Fibroblast of skin of right quadriceps (primary cell): ENCODE results near the gene U2AF2.
A peak's percentile ranks its signal among the peaks of the same experiment; 100 is the strongest.

Experiments
- DNase-seq: peaks from one replicate; pipeline ENCODE4 v3.0.0-alpha.2; 2013

Gene U2AF2

DNA sequence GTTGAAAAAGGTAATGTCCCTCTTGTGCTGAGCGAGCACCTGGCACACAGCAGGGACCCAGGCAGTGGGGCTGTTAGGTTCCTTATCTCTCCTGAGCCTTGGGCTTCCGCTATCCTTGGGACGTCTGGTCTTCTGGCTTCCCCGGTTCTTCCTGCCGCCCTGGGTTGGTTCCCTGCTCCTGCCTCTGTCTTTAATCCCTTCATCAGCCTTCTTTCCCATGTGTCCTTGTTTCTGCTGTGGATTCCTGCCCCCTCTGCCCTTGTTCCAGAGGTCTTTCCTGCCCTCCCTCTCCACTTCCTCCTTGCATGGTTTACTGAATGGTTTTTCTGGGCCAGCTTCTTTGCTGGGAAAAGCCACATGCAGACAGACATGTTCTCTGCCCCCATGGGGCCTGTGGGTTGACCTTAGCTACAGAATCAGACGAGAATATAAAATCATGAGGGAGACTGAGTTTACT is 22.8 kb downstream of the U2AF2 start:
- DNase-seq, result no peak

DNA sequence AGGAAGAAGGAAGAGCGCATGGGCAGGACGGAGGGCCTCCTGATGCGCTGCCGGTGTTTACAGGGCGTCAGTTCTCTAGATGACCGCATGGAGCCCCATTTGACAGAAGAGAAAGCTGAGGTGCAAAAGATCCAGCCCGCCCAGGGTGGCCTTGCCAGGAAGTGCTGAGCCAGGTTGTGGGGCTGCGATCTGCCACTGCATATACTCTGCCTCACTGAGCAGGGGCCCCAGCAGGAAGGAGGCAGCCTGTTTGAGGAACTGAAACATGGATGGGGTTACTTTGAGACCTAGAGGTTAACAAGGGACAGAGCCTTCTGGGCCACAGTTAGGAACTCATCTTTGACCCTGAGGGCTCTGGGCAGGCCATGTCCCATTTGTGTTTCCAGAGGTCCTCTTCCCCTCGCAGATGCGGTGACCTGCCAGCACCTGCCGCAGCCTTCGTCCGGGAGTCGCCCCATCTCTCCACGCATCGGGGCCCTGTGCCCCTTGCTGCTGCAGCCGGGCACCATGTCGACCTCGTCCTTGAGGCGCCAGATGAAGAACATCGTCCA is 23.4 kb downstream of the U2AF2 start:
- no peak for DNase-seq

DNA sequence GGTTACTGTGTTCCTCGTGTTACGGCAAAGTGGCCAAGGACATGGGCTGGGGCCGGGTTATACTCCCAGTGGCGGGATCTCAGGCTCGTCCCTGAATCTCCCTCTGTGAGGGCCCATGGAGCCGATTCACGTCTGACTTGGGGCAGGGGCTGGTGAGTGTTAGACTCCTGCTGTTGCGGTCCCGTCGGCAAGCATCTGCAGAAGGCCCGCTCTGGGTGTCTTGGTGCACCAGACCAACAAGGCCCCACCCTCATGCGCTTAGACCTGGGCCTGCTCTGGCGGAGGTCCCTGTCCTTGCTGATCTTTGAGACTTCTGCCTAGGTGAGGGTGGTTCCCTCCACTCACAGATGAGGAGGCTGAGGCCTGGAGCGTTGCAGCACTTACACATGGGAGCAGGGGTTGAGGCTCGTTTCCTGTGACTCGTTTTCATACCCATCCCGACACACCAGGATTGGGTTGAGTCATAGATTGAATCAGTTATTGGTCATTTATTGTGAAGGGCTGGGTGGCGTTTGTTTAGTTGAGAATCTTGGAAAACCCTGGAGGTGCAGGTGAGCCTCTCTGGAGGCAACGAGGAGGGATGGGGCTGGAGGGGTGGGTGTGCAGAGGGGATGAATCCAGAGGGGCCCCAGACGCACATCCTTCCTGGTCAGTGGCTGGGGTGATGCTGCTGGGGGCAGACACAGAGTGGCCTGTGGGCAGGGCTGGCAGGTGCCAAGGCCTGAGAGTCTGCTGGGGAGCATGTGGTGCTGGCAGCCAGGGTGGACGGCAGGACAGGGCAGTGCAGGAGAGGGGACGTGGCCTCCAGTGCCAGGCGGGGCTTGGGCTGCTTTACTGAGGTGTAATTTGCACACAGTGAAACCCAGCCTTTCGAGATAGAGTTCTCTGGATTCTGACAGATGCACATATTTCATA is 24.8 kb downstream of the U2AF2 start:
- DNase-seq, result peak; percentile 14

DNA sequence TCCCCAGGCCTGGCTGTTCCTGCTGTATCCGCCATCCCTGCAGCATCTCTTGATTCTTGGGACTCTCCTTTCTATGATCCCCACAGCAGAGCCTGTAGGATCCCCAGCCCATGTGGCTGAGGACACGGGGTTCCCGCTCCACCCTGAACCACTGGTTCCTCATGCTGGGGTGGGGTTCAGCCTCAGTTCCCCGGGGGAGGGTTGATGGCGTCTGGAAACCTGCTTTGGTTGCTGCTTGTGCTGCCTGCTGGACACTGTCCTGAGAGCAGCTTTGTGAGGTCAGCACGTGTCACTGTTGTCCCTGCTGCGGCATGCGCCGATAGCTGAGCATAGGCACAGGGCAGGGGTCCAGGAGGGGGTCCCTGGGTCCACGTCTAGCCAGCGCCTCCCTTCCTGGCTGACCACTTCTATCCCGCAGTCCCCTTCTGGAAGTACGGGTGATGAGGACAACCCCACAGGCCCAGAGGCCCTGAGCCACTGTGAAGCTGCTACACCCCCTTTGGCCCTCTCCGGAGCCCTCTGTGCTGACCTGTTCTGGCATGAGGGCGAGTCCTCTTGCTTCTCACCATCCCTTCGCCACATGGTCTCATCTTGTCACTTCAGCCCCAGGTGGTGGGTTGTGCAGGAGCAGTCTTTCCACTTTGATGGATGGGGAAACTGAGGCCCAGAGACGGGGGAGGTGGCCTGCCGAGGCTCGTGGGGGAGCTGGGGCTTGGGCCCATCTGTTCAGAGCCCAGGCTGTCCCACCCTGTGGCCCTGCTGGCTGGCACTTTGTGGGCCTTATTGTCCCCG is 25.7 kb downstream of the U2AF2 start:
- no peak for DNase-seq

DNA sequence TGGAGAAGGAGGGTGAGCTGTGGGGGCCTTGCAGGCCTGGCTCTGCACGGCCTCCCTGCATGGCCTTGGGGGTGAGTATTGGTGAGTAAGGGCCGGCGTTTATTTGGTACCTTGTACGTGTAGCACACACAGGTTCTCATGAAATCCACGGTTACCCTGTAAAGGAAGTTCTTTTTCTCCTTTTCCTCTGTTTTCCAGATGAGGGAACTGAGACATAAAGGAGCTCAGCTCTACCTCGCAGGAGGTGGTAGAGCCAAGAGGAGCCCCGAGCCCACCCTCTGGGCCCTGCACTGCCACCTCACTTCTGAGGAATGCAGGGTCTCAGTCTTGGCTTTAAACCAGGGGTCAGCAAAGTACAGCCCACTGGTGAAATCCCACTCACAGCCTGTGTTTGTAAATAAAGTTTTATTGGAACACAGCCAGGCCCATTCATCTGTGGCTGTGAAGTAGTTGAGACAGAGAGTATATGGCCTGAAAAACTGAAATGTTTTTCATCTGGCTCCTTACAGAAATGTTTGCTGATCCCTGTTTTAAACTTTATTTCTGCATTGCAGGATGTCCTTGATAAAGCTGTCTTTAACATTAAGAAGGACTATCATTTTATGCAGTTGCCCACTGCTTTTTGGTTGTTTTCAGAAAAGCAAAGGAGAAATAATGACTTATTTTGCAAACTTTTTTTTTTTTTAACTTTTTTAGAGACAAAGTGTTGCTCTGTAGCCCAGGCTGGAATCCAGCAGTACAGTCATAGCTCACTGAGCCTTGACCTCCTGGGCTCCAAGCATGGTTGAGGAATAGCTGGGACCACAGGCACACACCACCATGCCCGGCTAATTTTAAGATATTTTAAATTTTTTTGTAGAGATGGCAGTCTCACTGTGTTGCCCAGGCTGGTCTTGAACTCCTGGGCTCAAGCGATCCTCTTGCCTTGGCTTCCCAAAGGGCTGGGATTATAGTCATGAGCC is 26.6 kb downstream of the U2AF2 start:
- DNase-seq, result no peak

DNA sequence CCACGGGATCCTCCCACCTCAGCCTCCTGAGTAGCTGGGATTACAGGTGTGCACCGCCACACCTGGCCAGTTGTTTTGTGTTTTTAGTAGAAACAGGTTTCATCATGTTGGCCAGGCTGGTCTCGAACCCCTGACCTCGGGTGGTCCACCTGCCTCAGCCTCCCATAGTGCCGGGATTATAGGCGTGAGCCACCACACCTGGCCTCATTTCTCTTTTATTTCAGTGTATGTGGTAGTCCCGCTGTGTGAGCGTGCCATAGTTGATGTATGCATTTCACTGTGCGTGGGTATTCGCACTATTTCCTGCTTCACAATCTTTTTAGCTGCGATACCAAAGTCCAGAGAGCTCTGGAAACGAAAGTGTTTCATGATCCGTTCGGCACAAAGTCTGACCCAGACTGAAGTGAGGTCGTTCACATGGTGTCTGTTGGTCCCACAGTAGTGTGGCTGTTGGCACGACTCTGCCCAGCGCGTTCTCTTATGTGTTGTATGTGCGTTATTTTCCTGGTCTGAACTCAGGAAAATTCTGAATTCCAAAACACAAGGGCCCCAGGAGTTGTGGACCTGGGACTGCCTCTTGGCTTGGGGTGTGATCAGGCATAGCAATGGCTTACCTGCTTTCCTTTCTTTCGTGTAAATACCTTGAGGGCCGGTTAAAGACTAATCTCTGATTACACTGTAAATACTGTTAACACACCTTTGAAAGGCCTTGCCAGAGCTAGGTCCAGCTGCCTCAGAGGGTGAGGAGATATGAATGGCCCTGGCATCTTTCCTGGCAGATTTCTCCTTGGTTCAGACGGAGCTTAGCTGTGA is 28.8 kb downstream of the U2AF2 start:
- DNase-seq, result no peak

DNA sequence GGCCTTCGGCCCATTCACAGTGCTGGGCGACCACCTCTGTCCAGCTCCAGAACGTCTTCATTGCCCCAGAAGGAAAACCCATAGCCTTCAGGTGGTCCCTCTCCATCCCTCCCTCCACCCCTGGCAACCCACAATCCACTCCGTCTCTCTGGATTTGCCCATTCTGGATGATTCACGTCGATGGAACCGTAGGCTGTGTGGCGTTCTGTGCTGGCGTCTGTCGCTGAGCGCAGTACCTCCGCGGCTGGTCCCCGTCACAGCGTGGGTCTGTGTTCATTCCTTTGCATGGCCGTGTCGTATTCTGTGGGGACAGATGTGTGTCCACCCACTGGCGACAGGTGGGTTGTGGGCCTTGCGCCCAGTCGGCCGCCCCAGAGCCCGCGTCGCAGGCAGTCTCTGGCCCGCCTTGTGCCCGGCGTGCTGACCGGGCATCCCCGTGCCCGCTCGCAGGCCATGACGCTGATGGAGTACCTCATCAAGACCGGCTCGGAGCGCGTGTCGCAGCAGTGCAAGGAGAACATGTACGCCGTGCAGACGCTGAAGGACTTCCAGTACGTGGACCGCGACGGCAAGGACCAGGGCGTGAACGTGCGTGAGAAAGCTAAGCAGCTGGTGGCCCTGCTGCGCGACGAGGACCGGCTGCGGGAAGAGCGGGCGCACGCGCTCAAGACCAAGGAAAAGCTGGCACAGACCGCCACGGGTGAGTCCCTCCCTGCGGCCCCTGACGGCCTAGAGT is 30.3 kb downstream of the U2AF2 start:
- no peak for DNase-seq

DNA sequence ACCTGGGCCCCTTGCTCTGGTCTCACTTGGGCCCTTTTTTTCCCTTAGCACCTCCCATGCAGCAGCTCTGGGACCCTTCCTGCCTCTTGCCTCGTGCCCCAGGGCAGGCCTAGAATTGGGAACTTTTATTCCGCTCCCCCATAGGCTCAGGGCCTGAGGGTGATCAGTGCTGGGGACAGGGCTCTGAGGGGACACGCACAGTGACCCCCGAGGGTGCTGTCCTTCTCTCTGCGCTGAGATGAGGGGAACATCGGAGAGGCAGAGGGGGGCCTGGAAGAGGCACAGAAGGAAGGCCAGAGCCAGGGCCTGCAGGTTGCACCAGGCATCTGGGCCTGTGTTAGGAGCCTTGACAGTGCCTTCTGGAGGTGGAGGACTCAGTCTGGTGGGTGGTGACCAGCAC is 30.9 kb downstream of the U2AF2 start:
- DNase-seq, result no peak

DNA sequence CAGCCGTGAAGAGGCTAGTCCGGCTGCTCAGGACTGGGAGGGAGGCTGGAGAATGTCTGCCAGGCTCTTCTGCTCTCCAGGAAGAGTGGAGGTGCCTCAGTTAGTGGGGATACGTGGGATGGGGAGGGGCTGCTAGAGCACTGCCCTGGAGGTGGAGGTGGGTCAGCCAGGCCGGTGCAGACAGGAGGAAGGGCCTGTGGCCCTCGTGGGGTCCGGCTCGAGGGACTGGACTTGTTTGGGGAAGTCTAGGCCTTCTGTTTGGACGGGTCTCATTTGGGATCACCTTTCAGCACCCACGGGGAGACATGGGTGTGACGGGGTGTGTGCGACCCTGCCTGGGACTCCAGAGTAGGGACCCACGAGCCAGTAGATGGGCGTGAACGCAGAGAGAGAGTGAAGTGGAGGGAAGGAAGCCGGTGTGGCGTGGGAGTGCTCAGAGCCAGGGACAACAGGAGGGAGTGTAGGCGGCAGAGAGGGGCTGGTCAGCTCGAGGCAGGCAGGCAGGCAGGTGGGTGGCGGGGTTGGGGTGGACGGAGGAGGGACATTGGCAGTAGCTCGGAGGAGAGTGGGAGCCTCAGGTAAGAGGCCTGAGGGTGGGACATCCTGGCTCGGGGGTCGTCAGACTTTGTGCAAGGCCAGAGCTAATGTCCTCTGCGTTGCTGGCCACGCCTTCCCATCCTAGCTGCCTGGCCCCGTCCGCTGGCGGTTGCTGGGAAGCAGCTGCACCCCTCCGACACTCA is 31.6 kb downstream of the U2AF2 start:
- DNase-seq, result no peak

DNA sequence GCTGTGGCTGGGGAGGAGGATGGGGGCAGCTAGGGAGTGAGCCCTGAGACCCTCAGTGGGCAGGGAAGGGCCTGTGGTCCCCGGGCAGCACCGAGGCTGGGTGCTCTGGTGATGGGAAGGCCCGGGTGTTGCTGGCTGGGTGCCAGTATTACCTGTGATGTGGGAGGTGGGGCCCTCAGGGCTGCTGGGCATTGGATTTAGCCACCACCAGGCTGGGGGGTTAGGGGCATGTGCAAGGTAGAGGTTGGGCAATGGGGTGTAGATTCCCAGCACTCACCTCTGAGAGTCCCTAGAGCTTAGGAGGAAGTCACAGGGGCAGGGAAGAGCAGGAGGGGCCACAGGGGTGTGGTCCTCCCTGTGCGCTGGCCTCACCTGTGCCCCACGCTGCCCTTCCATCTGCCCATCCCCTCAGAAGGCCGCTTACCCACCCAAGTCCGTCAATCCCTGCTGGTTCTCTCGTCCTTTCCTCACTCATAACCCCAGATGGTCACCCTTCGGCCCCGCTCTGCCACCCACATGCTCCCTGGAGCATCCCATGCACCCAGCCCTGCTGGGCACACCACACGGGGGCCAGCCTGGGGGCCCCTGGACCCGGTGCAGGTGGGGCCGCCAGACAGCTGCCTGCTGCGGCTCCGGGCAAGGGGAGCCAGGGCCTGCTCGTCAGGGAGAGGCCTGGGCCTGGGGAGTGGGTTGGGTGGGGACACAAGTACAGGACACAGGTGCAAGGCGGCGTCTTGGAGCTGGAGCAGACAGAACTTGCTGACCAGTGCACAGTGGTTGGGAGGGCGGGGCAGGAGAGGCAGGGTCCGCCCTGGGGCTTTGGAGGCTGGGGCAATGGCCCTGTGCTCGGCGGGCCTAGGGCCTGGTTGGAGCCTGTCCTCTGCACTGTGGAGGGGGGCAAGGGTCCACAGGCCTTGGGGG is 32.7 kb downstream of the U2AF2 start:
- DNase-seq, result no peak

DNA sequence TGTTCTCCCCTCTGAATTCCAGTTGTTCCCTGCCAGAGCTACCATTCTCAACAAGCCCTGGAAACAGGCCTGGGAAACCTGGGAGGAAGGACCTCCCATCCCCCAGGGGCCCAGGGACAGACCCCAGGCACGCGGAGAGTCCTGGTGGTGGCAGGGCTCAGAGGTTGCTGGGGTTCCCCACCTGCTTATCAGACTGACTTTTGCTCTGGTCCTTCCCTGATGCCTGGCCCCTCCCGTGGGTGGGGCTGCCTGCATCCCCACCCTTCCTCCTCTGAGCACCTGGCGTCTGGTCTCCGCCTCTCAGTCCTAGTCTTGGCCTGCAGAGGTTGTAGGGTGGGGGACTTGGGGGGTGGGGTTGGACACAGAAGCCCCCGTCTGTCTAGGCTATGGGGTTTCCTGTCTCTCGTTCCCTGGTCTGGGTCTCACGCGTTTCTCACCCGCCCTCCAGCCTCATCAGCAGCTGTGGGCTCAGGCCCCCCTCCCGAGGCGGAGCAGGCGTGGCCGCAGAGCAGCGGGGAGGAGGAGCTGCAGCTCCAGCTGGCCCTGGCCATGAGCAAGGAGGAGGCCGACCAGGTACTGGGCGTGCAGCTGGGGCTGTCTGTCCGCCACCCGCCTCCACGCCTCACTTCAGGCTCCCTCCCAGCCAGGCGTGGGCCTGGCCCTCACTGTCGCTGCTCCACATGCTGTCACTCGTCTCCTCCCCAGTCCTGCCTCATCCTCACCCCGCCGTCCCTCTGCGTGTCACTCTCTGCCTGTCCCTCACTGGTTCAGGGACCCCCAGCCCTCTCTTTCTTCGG is 33.8 kb downstream of the U2AF2 start:
- DNase-seq, result no peak

DNA sequence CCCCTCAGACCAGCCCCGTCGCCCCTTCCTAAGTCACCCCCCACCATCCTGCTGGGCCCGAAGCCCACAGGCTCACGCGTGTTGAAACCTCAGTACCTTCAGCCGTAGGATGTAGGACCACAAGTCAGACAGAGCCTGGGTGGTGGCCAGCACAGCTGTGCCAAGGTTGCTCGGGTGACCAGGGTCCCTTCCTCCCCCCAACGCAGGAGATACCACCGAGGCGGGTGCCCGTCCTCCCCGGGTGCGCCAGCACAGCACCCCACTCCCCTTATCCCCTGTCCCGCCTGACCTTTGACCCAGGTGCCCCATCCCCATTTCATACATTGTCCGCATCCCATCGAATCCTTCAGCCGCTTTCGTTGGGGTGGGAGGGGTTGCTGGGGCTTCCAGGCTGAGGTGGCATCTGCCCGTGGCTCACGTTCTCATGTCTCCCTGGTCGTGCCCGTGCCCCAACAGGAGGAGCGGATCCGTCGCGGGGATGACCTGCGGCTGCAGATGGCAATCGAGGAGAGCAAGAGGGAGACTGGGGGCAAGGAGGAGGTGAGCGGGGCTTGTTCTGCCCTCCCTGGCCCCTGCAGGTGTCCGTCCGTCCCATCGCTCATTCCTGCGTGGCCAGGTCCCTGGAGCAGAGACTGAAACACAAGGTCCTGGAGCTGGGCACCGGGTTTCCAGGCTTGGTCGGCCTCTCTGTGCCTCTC is 34.7 kb downstream of the U2AF2 start:
- no peak for DNase-seq

DNA sequence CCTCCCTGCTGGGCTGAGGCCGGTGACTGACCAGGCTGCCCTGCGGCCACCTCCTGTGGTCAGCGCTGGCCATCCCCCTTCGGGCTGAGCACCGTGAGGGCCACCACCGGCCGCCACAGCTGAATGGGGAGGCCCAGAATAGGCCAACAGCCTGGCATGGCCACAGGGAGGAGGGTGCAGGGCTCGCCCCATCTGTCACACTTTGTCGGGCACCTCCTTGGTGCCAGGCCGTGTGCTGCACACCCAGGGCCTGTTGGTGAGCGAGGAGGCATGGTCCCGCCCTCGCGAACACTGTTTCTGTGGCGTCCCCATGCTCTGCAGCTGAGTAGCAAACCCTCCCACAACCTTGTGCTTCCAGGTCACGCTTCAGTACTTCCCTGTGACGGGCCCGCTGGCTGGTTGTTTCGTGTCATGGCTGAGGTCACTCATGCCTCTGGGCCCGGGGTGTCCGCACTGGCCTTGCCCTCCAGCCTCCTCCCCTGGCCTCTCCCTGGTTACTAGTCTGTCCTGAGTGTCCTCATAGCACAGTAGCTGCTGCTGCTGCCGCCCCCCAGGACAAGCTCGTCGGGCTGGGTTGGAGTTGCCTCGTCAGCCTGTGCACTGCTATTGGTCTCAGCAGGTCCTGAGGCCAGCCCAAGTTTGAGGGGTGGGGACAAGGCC is 35.4 kb downstream of the U2AF2 start:
- no peak for DNase-seq

DNA sequence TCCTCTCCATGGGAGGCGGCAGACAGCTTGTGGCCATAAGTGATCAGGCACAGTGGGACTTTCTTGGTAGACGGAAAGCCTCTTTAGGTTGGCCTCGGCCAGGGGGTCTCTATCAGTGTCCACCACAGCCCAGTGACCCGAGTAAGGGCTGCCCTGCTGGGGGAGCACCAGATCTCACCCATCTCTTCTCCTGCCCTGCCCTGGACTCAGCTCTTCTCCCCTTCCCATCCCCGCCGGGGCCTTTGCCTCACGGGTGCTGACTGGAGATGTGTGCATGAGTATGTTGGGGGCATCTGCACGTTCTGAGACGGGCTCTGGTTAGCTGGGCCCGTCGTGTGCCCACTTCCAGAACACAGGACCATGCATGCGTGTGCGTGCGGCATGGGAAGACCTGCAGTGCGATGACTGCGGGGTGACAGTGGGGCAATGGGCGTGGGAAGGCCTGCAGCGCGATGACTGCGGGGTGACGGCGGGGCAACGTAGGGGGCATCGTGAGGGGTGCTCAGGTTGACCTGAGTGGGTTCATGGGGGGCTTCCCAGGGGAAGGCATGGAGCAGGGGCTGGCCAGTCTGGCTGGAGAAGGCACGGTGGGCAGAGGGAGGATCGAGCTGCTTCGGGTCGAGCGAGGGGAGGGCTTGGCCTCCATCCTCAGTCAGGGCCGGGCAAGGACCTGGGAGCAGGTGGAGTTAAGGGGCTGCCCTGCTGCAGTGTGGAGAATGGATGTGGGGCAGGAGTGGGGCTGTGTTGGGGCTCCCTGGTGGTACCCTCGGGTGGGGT is 36.1 kb downstream of the U2AF2 start:
- DNase-seq, result no peak

DNA sequence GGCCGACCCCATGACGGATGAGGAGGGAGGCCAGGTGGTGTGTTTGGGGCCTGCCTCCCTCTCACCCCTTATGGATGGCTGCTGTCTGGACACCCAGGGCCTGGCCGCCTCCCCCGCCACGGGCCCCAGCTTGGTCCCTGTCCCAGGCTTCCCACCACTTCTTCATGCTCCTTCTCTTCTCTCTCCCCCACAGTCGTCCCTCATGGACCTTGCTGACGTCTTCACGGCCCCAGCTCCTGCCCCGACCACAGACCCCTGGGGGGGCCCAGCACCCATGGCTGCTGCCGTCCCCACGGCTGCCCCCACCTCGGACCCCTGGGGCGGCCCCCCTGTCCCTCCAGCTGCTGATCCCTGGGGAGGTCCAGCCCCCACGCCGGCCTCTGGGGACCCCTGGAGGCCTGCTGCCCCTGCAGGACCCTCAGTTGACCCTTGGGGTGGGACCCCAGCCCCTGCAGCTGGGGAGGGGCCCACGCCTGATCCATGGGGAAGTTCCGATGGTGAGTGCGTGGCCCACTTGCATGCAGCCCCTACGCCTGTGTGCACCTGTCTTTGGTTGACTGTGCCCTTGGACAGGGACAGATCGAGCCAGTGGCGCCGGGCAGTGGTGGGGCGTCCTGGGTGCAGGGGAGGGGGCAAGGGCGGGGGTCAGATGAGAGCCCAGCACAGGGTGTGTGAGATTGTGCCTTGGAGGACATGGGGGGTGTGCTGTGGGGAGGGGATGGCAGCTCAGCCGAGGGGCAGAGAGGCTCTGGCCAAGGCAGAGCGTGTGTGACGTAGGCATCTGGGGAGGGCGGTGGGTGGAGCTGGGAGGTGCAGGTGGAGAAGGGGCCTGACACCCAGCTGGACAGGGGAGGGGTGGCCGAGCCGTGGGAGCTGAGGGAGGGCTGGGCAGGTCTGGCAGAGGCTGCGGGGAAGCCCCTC is 37.0 kb downstream of the U2AF2 start:
- no peak for DNase-seq
